Measurements from ENCODE around the gene MYL12B.

- no peak for TF ChIP-seq EZH2 (IDR thresholded peaks at IDR 0.05; ENCODE audit: insufficient read depth, low read length)
- TF ChIP-seq, protein P1, sequence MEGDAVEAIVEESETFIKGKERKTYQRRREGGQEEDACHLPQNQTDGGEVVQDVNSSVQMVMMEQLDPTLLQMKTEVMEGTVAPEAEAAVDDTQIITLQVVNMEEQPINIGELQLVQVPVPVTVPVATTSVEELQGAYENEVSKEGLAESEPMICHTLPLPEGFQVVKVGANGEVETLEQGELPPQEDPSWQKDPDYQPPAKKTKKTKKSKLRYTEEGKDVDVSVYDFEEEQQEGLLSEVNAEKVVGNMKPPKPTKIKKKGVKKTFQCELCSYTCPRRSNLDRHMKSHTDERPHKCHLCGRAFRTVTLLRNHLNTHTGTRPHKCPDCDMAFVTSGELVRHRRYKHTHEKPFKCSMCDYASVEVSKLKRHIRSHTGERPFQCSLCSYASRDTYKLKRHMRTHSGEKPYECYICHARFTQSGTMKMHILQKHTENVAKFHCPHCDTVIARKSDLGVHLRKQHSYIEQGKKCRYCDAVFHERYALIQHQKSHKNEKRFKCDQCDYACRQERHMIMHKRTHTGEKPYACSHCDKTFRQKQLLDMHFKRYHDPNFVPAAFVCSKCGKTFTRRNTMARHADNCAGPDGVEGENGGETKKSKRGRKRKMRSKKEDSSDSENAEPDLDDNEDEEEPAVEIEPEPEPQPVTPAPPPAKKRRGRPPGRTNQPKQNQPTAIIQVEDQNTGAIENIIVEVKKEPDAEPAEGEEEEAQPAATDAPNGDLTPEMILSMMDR (IDR thresholded peaks at IDR 0.05; ENCODE audit: insufficient read depth, low read depth, low read length), result no peak
Observed at GRCh38 chr18:3252843-3253242, 9.1 kb upstream of the MYL12B start.

Data from astrocyte (in vitro differentiated cells and primary cell).